K562 (cell line): ENCODE data around the gene RETN. TPM values are rescaled to one million over a fixed set of nuclear protein-coding genes. Genes with fewer than 3 reads are reported as not detected.
A peak's percentile ranks its signal among the peaks of the same experiment; 100 is the strongest.

Source experiments
- DMBX1 ChIP-seq: fragments of 250-450 bp; sonication (Bioruptor Pico); IDR thresholded peaks from 2 replicates; pipeline ENCODE4 v1.8.0; 2022; ENCODE audit warnings: inconsistent platforms, mild to moderate bottlenecking, moderate library complexity, borderline replicate concordance
- GATA2 ChIP-seq: sonication (generic); formaldehyde crosslinking; IDR thresholded peaks from 2 replicates; pipeline ENCODE4 v1.4.0; 2020; ENCODE audit warnings: mild to moderate bottlenecking, missing genetic modification reagents
- KDM5B ChIP-seq: fragments of 200-600 bp; sonication (generic); IDR thresholded peaks from 2 replicates; pipeline ENCODE4 v1.6.1; 2012; ENCODE audit warnings: low read depth, mild to moderate bottlenecking, moderate library complexity, low read length, control low read depth, inconsistent platforms; ENCODE audit not compliant: insufficient replicate concordance
- SRF ChIP-seq, 2 experiments: fragments of 250-450, 450-650 bp in 1 of 2; sonication (Bioruptor Pico) in 1 of 2; sonication (generic) in 1 of 2; formaldehyde crosslinking; IDR thresholded peaks; 2 replicates each; pipeline versions ENCODE4 v1.5.0 to v1.5.1; 2020 to 2022; ENCODE audit warnings: mild to moderate bottlenecking in 1 of 2, missing genetic modification reagents in 1 of 2
- YY1 ChIP-seq, 3 experiments: IDR thresholded peaks; 2 replicates each; pipeline ENCODE4 v1.6.1; 2011; ENCODE audit warnings: low read length in 2 of 3, mild to moderate bottlenecking in 2 of 3, moderate library complexity in 2 of 3, borderline replicate concordance in 1 of 3, control low read depth in 1 of 3, low read depth in 1 of 3; ENCODE audit not compliant: insufficient read depth in 3 of 3, insufficient replicate concordance in 2 of 3, control insufficient read depth in 1 of 3, insufficient read length in 1 of 3; ENCODE audit errors: extremely low read depth in 1 of 3
- ZBTB8A ChIP-seq: fragments of 450-650 bp; IDR thresholded peaks from 2 replicates; pipeline ENCODE4 v1.6.1; 2018; ENCODE audit warnings: mild to moderate bottlenecking, moderate library complexity; ENCODE audit not compliant: partially characterized antibody
- ZFX ChIP-seq: sonication (generic); formaldehyde crosslinking; IDR thresholded peaks from 2 replicates; pipeline ENCODE4 v1.8.0; 2022; ENCODE audit warnings: mild to moderate bottlenecking, missing genetic modification reagents, moderate library complexity
- ZNF121 ChIP-seq: sonication (generic); formaldehyde crosslinking; conservative IDR thresholded peaks from 2 replicates; pipeline ENCODE4 v1.8.0; 2022; ENCODE audit warnings: missing genetic modification reagents
- polyA plus RNA-seq, 8 experiments: library from polyadenylated mRNA; depleted of rRNA in 4 of 8; stranded (reverse) in 5 of 8; unstranded in 3 of 8; fragments of >200 nt; fragmentation: Nextera tagmentation in 2 of 8; fragmentation: Illumina TruSeq in 1 of 8; extraction: Ambion mirVana in 2 of 8; extraction: Trizol in 1 of 8; gene quantifications; 2 replicates each; pipeline versions ENCODE4 v1.2.1 to v1.2.3, GENCODE V29; 2011 to 2014; ENCODE audit warnings: inconsistent platforms in 1 of 8, missing spikeins in 1 of 8
- total RNA-seq, 7 experiments: library from RNA; depleted of rRNA in 6 of 7; stranded (reverse); fragments of >200 nt in 6 of 7; fragmentation: Illumina TruSeq in 2 of 7; extraction: Trizol in 2 of 7; gene quantifications; 2 replicates each; pipeline versions ENCODE4 v1.2.1 to v1.2.3, GENCODE V29; 2011 to 2021; ENCODE audit warnings: low replicate concordance in 1 of 7
- TF ChIP-seq, protein P1 (sequence below): fragments of 450-650 bp; IDR thresholded peaks from 2 replicates; pipeline ENCODE4 v1.6.1; 2016; ENCODE audit warnings: low read depth
- TF ChIP-seq, protein P2 (sequence below): fragments of 250-450 bp; sonication (Bioruptor Pico); IDR thresholded peaks from 2 replicates; pipeline ENCODE4 v1.4.0; 2020; ENCODE audit warnings: mild to moderate bottlenecking
- TF ChIP-seq, protein P3 (sequence below): sonication (generic); formaldehyde crosslinking; IDR thresholded peaks from 2 replicates; pipeline ENCODE4 v1.8.0; 2022; ENCODE audit warnings: mild to moderate bottlenecking, missing genetic modification reagents
- TF ChIP-seq, protein P4 (sequence below): fragments of 450-650 bp; IDR thresholded peaks from 2 replicates; pipeline ENCODE4 v1.6.1; 2014; ENCODE audit warnings: low read depth, mild to moderate bottlenecking, moderate library complexity, borderline replicate concordance

The RETN gene
- total and polyA plus RNA-seq, 9 of the 15 experiments (the other 6 are each of a cell fraction or from before 2014, with no cell fraction given) = not detected

DNA sequence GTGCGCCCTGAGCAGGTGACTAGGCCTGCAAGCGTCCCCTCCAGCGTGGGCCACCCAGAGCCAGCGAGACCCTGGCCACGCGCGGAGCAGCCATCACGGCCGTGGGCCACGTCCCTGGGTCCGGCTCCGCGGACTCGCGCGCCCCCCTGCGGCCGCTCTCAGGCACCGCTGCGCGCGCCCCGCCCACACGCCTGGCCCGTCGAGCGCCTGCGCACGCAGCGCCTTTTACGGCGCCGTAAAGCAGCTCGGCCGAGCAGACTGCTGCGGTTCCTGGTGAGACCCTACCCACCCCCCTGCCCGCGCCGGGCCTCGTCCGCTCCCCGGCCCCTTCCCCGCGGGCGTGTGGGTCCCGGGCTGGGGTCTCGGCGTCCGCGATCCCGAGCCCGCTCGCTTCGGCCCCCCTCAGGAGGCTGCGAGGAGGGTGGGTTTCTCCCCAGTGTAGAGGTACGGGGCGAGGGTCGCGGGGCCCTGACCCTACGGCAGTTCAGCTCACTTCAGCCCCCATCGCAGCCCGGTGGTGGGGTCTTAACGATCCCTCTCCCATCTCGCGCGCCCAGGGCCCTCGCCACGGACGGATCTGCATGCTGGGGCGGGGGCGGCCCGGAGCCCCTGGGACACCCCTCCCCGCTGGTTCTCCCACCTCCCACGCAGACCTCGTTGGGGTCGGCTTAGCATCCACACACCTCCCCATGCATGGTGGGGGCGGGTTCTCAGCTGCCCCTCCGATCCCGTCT is 11.9 kb downstream of the RETN start, which contains the start of gene TRAPPC5 (continued):
- TF ChIP-seq, protein P1, sequence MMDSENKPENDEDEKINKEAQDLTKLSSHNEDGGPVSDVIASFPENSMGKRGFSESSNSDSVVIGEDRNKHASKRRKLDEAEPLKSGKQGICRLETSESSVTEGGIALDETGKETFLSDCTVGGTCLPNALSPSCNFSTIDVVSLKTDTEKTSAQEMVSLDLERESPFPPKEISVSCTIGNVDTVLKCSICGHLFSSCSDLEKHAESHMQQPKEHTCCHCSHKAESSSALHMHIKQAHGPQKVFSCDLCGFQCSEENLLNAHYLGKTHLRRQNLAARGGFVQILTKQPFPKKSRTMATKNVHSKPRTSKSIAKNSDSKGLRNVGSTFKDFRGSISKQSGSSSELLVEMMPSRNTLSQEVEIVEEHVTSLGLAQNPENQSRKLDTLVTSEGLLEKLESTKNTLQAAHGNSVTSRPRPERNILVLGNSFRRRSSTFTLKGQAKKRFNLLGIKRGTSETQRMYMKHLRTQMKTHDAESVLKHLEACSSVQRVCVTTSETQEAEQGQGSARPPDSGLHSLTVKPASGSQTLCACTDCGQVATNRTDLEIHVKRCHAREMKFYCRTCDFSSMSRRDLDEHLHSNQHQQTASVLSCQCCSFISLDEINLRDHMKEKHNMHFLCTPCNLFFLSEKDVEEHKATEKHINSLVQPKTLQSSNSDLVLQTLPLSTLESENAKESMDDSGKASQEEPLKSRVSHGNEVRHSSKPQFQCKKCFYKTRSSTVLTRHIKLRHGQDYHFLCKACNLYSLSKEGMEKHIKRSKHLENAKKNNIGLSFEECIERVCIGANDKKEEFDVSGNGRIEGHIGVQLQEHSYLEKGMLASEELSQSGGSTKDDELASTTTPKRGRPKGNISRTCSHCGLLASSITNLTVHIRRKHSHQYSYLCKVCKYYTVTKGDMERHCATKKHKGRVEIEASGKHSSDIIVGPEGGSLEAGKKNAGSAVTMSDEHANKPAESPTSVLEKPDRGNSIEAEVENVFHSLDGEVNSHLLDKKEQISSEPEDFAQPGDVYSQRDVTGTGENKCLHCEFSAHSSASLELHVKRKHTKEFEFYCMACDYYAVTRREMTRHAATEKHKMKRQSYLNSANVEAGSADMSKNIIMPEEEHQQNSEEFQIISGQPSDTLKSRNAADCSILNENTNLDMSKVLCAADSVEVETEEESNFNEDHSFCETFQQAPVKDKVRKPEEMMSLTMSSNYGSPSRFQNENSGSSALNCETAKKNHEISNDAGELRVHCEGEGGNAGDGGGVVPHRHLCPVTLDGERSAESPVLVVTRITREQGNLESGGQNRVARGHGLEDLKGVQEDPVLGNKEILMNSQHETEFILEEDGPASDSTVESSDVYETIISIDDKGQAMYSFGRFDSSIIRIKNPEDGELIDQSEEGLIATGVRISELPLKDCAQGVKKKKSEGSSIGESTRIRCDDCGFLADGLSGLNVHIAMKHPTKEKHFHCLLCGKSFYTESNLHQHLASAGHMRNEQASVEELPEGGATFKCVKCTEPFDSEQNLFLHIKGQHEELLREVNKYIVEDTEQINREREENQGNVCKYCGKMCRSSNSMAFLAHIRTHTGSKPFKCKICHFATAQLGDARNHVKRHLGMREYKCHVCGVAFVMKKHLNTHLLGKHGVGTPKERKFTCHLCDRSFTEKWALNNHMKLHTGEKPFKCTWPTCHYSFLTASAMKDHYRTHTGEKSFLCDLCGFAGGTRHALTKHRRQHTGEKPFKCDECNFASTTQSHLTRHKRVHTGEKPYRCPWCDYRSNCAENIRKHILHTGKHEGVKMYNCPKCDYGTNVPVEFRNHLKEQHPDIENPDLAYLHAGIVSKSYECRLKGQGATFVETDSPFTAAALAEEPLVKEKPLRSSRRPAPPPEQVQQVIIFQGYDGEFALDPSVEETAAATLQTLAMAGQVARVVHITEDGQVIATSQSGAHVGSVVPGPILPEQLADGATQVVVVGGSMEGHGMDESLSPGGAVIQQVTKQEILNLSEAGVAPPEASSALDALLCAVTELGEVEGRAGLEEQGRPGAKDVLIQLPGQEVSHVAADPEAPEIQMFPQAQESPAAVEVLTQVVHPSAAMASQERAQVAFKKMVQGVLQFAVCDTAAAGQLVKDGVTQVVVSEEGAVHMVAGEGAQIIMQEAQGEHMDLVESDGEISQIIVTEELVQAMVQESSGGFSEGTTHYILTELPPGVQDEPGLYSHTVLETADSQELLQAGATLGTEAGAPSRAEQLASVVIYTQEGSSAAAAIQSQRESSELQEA = no peak
- TF ChIP-seq ZBTB8A = no peak
- peak; percentile 24; the same call in 1 of the 2 replicates for TF ChIP-seq ZFX (CRISPR knock-in tag)
- no peak for TF ChIP-seq DMBX1 (CRISPR knock-in tag)
- peak; percentile 47 to 83 (median 73) for TF ChIP-seq YY1 (IDR thresholded peaks at IDR 0.05; ENCODE audit: borderline replicate concordance in 1 of 3, control insufficient read depth in 1 of 3, extremely low read depth in 1 of 3, insufficient read depth in 3 of 3, insufficient read length in 1 of 3, insufficient replicate concordance in 2 of 3, low read depth in 1 of 3, low read length in 2 of 3)
- TF ChIP-seq, protein P2, sequence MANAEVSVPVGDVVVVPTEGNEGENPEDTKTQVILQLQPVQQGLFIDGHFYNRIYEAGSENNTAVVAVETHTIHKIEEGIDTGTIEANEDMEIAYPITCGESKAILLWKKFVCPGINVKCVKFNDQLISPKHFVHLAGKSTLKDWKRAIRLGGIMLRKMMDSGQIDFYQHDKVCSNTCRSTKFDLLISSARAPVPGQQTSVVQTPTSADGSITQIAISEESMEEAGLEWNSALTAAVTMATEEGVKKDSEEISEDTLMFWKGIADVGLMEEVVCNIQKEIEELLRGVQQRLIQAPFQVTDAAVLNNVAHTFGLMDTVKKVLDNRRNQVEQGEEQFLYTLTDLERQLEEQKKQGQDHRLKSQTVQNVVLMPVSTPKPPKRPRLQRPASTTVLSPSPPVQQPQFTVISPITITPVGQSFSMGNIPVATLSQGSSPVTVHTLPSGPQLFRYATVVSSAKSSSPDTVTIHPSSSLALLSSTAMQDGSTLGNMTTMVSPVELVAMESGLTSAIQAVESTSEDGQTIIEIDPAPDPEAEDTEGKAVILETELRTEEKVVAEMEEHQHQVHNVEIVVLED (CRISPR knock-in tag) = peak; percentile 50; the same call in 1 of the 2 replicates
- TF ChIP-seq, protein P3, sequence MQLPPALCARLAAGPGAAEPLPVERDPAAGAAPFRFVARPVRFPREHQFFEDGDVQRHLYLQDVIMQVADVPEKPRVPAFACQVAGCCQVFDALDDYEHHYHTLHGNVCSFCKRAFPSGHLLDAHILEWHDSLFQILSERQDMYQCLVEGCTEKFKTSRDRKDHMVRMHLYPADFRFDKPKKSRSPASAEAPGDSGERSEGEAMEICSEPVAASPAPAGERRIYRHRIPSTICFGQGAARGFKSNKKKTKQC = peak; percentile 39; the same call in 1 of the 2 replicates
- TF ChIP-seq, protein P4, sequence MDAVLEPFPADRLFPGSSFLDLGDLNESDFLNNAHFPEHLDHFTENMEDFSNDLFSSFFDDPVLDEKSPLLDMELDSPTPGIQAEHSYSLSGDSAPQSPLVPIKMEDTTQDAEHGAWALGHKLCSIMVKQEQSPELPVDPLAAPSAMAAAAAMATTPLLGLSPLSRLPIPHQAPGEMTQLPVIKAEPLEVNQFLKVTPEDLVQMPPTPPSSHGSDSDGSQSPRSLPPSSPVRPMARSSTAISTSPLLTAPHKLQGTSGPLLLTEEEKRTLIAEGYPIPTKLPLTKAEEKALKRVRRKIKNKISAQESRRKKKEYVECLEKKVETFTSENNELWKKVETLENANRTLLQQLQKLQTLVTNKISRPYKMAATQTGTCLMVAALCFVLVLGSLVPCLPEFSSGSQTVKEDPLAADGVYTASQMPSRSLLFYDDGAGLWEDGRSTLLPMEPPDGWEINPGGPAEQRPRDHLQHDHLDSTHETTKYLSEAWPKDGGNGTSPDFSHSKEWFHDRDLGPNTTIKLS = peak; percentile 91
- TF ChIP-seq SRF (CRISPR knock-in tag; IDR thresholded peaks at IDR 0.05) = no peak
- peak; percentile 54 for TF ChIP-seq KDM5B
- TF ChIP-seq ZNF121 = 0 out of 2 replicates have a peak, but pooled peaks have one; percentile 3
- TF ChIP-seq GATA2 (CRISPR knock-in tag) = peak; percentile 31; the same call in 1 of the 2 replicates
